ENCODE data around the gene NDUFS4. TPM values are rescaled to one million over a fixed set of nuclear protein-coding genes. Genes with fewer than 3 reads are reported as not detected.
"Not testable (repeated sequence)": the region's sequence is repeated elsewhere in the genome, so short reads cannot be mapped to it uniquely, and the experiment has no call there.

The NDUFS4 gene
- total and polyA plus RNA-seq, 12 donors: 40.3 to 268 (median 213) TPM

- no peaks in the 10 kb centered on the region for H3K36me3 ChIP-seq
- TF ChIP-seq CTCF (IDR thresholded peaks at IDR 0.05): no peak
- ATAC-seq (no peak), DNase-seq (no peak)
- intact Hi-C loops (cut with DNase I): no loop called here
- WGBS, 2 donors: 42 to 49% methylated on average over 2 of the region's 2 CpGs
- H3K4me1 ChIP-seq: no peaks in the 10 kb centered on the region
- no peak overlapping the region for H3K27ac ChIP-seq
- H3K9me3 ChIP-seq: peaks cover 0 to under 1% (median 0%) of the 10 kb centered on the region in 11 donors
- H3K27me3 ChIP-seq: peaks cover 0 to 3% (median 0%) of the 10 kb centered on the region in 7 donors
- no peak overlapping the region for H3K4me3 ChIP-seq
Measured at GRCh38 chr5:53545744-53546143, 14.7 kb upstream of the NDUFS4 start.

GRCh38 chr5:53547226-53547625 is 13.2 kb upstream of the NDUFS4 start:
- WGBS, 2 donors: 91 to 93% methylated on average over 4 of the region's 4 CpGs
- intact Hi-C loops (cut with DNase I): no loop called here

GRCh38 chr5:53548501-53548900 is 11.9 kb upstream of the NDUFS4 start:
- WGBS, 2 donors: 91 to 94% methylated on average over 7 of the region's 7 CpGs
- H3K27ac ChIP-seq; H3K27me3 ChIP-seq; H3K4me3 ChIP-seq; DNase-seq; ATAC-seq; intact Hi-C loops (cut with DNase I); H3K36me3 ChIP-seq; H3K4me1 ChIP-seq; H3K9me3 ChIP-seq: not testable (repeated sequence)

More at GRCh38 chr5:53547226-53547625, 13.2 kb upstream of the NDUFS4 start:
- Histone ChIP-seq H3K4me1 (no peaks in the 10 kb centered on the region), H3K36me3 (no peaks in the 10 kb centered on the region), H3K27ac (no peak overlapping the region), H3K4me3 (no peak overlapping the region), H3K9me3 (no peaks in the 10 kb centered on the region), H3K27me3 (peaks cover 0 to 3% (median 0%) of the 10 kb centered on the region in 7 donors)
- TF ChIP-seq CTCF (IDR thresholded peaks at IDR 0.05): no peak
- ATAC-seq (no peak), DNase-seq (no peak)

GRCh38 chr5:53549792-53550191 is 10.6 kb upstream of the NDUFS4 start:
- TF ChIP-seq CTCF (IDR thresholded peaks at IDR 0.05): no peak
- DNase-seq: no peak
- Histone ChIP-seq H3K36me3 (no peaks in the 10 kb centered on the region), H3K27ac (no peak overlapping the region), H3K9me3 (no peaks in the 10 kb centered on the region), H3K27me3 (peaks cover 0 to 6% (median 0%) of the 10 kb centered on the region in 7 donors), H3K4me3 (no peak overlapping the region), H3K4me1 (no peaks in the 10 kb centered on the region)
- WGBS, 2 donors: 84 to 93% methylated on average over 2 of the region's 2 CpGs
- intact Hi-C loops (cut with DNase I): loop anchor here in 1 of 10 donors (10.0 kb wide), 1 partner anchor 675 kb away; no protein-coding TSS in a partner anchor
- ATAC-seq: no peak

GRCh38 chr5:53552561-53552960 is 7.9 kb upstream of the NDUFS4 start:
- ATAC-seq (no peak), DNase-seq (no peak)
- Histone ChIP-seq H3K36me3 (no peaks in the 10 kb centered on the region), H3K27ac (no peak overlapping the region), H3K4me3 (no peak overlapping the region), H3K4me1 (no peaks in the 10 kb centered on the region), H3K9me3 (no peaks in the 10 kb centered on the region), H3K27me3 (peaks cover 0 to 33% (median 0%) of the 10 kb centered on the region in 7 donors)
- no peak for TF ChIP-seq CTCF (IDR thresholded peaks at IDR 0.05)
- intact Hi-C loops (cut with DNase I): loop anchor here in 1 of 10 donors (10.0 kb wide), 1 partner anchor 672 kb away; no protein-coding TSS in a partner anchor
- WGBS, 2 donors: 49 to 56% methylated on average over 3 of the region's 3 CpGs
